ENCODE results near the gene TBC1D8.

DNA sequence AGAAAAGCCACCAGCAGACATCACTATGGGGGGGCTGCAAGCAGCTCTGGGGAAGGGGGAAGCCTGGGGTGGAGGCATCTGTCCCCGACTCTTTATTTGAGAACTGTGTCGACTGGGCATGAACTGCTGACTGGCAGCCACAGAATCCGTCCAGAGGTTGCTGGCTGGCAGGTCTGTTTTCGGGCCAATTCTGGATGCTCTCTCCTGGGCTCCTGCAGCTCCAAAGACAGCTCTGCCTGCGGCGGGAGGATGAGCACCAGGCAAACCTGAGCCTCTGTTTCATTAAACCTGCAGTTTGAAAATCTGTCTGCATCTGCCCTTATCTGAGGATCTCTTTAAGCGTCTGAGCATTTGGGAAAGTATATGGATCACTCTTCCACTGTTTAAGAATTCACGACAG is 183.5 kb downstream of the TBC1D8 start:
- no peak for TF ChIP-seq ZNF280B (CRISPR knock-in tag; IDR thresholded peaks at IDR 0.05)
- no peak for TF ChIP-seq E2F1 (CRISPR knock-in tag; IDR thresholded peaks at IDR 0.05)
- TF ChIP-seq, protein P1, sequence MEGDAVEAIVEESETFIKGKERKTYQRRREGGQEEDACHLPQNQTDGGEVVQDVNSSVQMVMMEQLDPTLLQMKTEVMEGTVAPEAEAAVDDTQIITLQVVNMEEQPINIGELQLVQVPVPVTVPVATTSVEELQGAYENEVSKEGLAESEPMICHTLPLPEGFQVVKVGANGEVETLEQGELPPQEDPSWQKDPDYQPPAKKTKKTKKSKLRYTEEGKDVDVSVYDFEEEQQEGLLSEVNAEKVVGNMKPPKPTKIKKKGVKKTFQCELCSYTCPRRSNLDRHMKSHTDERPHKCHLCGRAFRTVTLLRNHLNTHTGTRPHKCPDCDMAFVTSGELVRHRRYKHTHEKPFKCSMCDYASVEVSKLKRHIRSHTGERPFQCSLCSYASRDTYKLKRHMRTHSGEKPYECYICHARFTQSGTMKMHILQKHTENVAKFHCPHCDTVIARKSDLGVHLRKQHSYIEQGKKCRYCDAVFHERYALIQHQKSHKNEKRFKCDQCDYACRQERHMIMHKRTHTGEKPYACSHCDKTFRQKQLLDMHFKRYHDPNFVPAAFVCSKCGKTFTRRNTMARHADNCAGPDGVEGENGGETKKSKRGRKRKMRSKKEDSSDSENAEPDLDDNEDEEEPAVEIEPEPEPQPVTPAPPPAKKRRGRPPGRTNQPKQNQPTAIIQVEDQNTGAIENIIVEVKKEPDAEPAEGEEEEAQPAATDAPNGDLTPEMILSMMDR (IDR thresholded peaks at IDR 0.05 in 2 of 3, conservative IDR thresholded peaks at IDR 0.05 in 1 of 3; ENCODE audit: insufficient read depth in 2 of 3, low read depth in 1 of 3, low read length in 3 of 3) = no peak
- no peak for TF ChIP-seq TAF7 (tag; IDR thresholded peaks at IDR 0.05)
- no peak for TF ChIP-seq ZFP36 (IDR thresholded peaks at IDR 0.05; ENCODE audit: low read depth, low read length, partially characterized antibody)
- TF ChIP-seq, protein P2, sequence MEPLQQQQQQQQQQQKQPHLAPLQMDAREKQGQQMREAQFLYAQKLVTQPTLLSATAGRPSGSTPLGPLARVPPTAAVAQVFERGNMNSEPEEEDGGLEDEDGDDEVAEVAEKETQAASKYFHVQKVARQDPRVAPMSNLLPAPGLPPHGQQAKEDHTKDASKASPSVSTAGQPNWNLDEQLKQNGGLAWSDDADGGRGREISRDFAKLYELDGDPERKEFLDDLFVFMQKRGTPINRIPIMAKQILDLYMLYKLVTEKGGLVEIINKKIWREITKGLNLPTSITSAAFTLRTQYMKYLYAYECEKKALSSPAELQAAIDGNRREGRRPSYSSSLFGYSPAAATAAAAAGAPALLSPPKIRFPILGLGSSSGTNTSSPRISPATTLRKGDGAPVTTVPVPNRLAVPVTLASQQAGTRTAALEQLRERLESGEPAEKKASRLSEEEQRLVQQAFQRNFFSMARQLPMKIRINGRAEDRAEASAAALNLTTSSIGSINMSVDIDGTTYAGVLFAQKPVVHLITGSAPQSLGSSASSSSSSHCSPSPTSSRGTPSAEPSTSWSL (CRISPR knock-in tag; IDR thresholded peaks at IDR 0.05; ENCODE audit: borderline replicate concordance) = no peak
- no peak for TF ChIP-seq ZNF79 (CRISPR knock-in tag; IDR thresholded peaks at IDR 0.05; ENCODE audit: low read depth)
- no peak for TF ChIP-seq MAFK (IDR thresholded peaks at IDR 0.05; ENCODE audit: low read length)
- TF ChIP-seq POLR2A (conservative IDR thresholded peaks at IDR 0.05) = no peak
- TF ChIP-seq ESRRA (IDR thresholded peaks at IDR 0.05; ENCODE audit: borderline replicate concordance, low read depth) = no peak
- no peak for TF ChIP-seq ARID2 (IDR thresholded peaks at IDR 0.05)
- TF ChIP-seq EZH2 (IDR thresholded peaks at IDR 0.05; ENCODE audit: borderline replicate concordance, low read depth, low read length) = no peak
- TF ChIP-seq ZNF282 (CRISPR knock-in tag; IDR thresholded peaks at IDR 0.05) = no peak
- no peak for TF ChIP-seq SIN3A (IDR thresholded peaks at IDR 0.05; ENCODE audit: borderline replicate concordance in 2 of 2, control insufficient read depth in 1 of 2, low read depth in 2 of 2, low read length in 2 of 2)

All from K562 (cell line).